Stimulated activated CD4-positive, alpha-beta T cell treated with anti-CD3 and anti-CD28 coated beads, Interleukin-12 subunit alpha, Interleukin-12 subunit beta, amount 100 ng/mL, for 48 hours (primary cell): ENCODE results near the gene MAST3.

Experiments
- DNase-seq, 3 donors: peaks; one replicate each; pipeline ENCODE4 v3.0.0-alpha.2; 2020; ENCODE audit warnings: low read depth in 2 of 3, low spot score in 1 of 3

MAST3 gene

GRCh38 chr19:18176367-18177310, 79.1 kb downstream of the MAST3 start:
- DNase-seq: no peak

- DNase-seq: no peak
These were observed 82.4 kb downstream of the MAST3 start for GRCh38 chr19:18179957-18180356.

DNA sequence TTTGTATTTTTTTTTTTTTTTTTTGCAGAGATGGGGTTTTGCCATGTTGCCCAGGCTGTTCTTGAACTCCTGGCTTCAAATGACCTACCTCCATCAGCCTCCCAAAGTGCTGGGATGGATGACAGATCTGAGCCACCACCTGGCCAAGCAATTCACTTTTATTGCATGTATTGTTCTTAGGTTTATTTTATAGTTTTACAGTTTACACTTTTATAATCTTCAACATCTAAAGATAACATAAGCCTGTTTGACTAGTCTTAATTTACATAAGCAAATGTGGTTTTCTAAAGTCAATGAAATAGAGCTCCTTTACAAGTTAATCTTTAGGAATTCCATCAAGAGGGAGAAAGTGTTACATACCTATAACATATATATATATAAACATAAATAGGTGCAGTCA, 86.0 kb downstream of the MAST3 start:
- DNase-seq: no peak

DNA sequence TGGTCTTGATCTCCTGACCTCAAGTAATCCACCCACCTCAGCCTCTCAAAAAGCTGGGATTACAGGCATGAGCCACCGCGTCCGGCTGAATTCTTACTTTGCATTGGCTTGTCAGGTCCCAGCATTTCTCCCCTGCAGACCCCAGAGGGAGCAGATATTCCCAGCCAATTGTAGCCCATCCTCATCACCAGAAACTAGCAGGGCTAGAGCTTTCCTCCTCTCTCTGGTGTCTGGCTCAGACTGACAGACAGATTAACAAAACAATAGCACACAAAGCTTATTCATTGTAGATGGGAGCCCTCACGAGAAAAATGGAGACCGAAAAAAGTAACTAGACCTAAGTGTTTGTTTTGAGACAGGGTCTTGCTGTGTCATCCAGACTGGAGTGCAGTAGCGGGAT, 88.0 kb downstream of the MAST3 start:
- DNase-seq: no peak

DNA sequence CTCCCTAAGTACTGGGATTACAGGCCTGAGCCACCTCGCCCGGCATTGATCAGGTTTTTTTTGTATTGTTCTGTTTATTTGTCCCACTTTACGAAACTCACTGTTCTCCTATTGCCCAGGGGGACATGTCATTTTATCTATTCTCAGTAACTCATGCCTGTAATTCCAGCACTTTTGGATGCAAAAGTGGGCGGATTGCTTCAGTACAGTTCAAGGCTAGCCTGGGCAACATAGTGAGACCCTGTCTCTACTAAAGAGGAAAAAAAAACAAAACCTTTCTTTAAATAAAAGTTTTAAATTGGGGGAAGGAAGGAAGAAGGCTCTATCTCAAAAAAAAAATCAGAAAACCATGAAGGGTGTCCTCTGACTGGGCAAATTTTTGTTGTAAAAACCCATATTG, 92.7 kb downstream of the MAST3 start:
- DNase-seq: no peak

DNA sequence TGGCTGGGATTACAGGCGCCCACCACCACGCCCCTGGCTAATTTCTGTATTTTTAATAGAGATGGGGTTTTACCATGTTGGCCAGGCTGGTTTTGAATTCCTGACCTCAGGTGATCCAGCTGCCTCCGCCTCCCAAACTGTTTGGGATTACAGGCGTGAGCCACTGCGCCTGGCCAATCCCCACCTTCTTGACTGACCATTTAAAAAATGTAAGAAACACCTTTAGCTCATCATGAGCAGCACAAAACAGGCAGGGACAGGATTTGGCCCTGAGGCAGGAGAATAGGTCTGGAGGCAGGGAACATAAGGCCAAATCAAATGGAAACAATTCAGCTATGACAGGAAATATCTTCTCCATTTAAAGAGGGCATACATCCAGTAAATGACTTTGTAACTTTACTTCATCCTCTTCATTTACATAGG, 94.1 kb downstream of the MAST3 start:
- no peak for DNase-seq

- peak; percentile 94 to 97 (median 97) for DNase-seq
These were observed 95.3 kb downstream of the MAST3 start, which contains the start of gene MPV17L2 for GRCh38 chr19:18192673-18193387. MPV17L2 (plus strand) TSS chr19:18193218; CDS start chr19:18193282, 64 bp downstream.

GRCh38 chr19:18193388-18194180, 96.0 kb downstream of the MAST3 start:
- DNase-seq: no peak

DNA sequence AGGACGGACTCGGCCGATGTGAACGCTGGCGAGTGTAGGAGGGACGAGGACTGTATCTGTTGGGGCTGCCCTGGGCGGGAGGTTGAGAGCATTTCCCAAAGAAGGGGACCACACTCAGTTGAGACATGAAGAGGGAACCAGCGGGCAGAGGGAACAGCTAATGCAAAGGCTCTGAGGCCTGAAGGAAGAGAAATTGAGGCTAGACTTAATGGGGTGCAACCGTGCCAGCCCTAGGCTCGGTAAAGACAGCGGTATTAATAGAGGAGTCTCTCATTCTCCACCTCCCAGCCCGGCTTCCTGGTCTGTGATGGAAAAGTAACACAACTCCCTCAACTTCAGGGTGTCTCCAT, 96.6 kb downstream of the MAST3 start:
- no peak for DNase-seq

- DNase-seq: peak in 1 of 3 donors; percentile 28
These were observed 97.1 kb downstream of the MAST3 start for GRCh38 chr19:18194554-18195238.

DNA sequence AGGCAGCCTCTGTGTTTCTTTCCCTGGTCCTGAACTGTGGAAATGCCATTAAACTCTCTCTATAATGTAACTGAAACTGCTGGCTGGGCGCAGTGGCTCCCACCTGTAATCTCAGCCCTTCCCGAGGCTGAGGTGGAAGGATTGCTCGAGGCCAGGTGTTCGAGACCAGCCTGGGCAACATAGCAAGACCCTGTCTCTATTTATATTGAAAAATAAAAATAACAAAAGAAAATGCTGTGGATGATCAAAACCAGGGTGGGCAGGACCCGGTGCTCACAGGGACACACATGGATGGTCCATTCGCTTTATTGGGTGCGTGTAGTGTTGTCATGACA, 98.9 kb downstream of the MAST3 start:
- no peak for DNase-seq

- no peak for DNase-seq
These were observed 99.7 kb downstream of the MAST3 start for GRCh38 chr19:18197306-18197705.

GRCh38 chr19:18197941-18198340, 100.4 kb downstream of the MAST3 start:
- no peak for DNase-seq

- DNase-seq: no peak
These were observed 100.8 kb downstream of the MAST3 start for GRCh38 chr19:18198374-18198773.
